Stomach (tissue), 9 donors: ENCODE results near the gene ENAH. TPM values are rescaled to one million over a fixed set of nuclear protein-coding genes. Genes with fewer than 3 reads are reported as not detected.

Source experiments
- DNase-seq, 2 donors: peaks; one replicate each; pipeline versions ENCODE4 v3.0.0 to v3.0.0-alpha.2; 2013 to 2019
- H3K27ac ChIP-seq, 5 donors: fragments of 200-600 bp in 4 of 5; sonication (generic) in 4 of 5; one replicate each; pipeline ENCODE4 v1.5.1; 2013 to 2019; ENCODE audit warnings: mild to moderate bottlenecking in 1 of 5, moderate library complexity in 1 of 5
- H3K27me3 ChIP-seq, 3 donors: fragments of 200-600 bp; sonication (generic); one replicate each; pipeline ENCODE4 v1.5.1; 2017 to 2019; ENCODE audit warnings: mixed run types in 1 of 3
- H3K36me3 ChIP-seq, 4 donors: fragments of 200-600 bp; sonication (generic); 1 replicate in 3 of 4; 2 replicates in 1 of 4; pipeline ENCODE4 v1.5.1; 2016 to 2019
- H3K4me1 ChIP-seq, 4 donors: fragments of 200-600 bp; sonication (generic); one replicate each; pipeline ENCODE4 v1.5.1; 2016 to 2019
- H3K4me3 ChIP-seq, 4 donors: fragments of 200-600 bp; sonication (generic) in 3 of 4; one replicate each; pipeline ENCODE4 v1.5.1; 2016 to 2019; ENCODE audit warnings: mild to moderate bottlenecking in 1 of 4
- H3K9me3 ChIP-seq, 4 donors: fragments of 200-600 bp; sonication (generic); one replicate each; pipeline ENCODE4 v1.5.1; 2016 to 2019
- EP300 ChIP-seq: sonication (generic); formaldehyde crosslinking; IDR thresholded peaks from one replicate; pipeline ENCODE4 v1.6.1; 2017; ENCODE audit warnings: antibody characterized with exemption
- POLR2A ChIP-seq, 4 donors: fragments of 450-650 bp; IDR thresholded peaks; one replicate each; pipeline ENCODE4 v1.6.1; 2016; ENCODE audit warnings: antibody characterized with exemption in 4 of 4, control low read depth in 2 of 4, mild to moderate bottlenecking in 1 of 4, moderate library complexity in 1 of 4
- POLR2AphosphoS5 ChIP-seq, 3 donors: sonication (generic); formaldehyde crosslinking; IDR thresholded peaks; one replicate each; pipeline ENCODE4 v1.6.1; 2016; ENCODE audit warnings: antibody characterized with exemption in 3 of 3
- WGBS, 5 donors: extraction: QIAGEN DNeasy Blood & Tissue Kit in 3 of 5; methylation state at CpG; one replicate each; pipeline versions ENCODE4 v1.1.5 to v1.1.7; 2013 to 2018; 5-methylcytosine and 5-hydroxymethylcytosine counted together
- intact Hi-C: fragments of 100-400 bp; cut with DNase I; formaldehyde crosslinking; loops from one replicate; pipeline ENCODE4 v1.15.1; 2023; ENCODE audit warnings: low total_unique reads
- polyA plus RNA-seq, 3 donors: library from polyadenylated mRNA; stranded (reverse); fragments of 200-250 nt; gene quantifications; one replicate each; pipeline ENCODE4 v1.2.3, GENCODE V29; 2013
- total RNA-seq, 5 donors: library from RNA; depleted of rRNA; stranded (reverse); fragments of >200 nt; gene quantifications; one replicate each; pipeline versions ENCODE4 v1.1.0 to v1.2.3, GENCODE V29; 2014 to 2016
- TF ChIP-seq, protein P1 (sequence below), 7 experiments: fragments of 450-650 bp in 4 of 7; fragments of 200-600 bp in 3 of 7; sonication (generic) in 3 of 7; IDR thresholded peaks; one replicate each; pipeline ENCODE4 v1.5.1; 2016 to 2019; ENCODE audit warnings: antibody characterized with exemption in 7 of 7, control low read depth in 2 of 7, mild to moderate bottlenecking in 1 of 7
- donor health status: healthy with polysubstance abuse.
- donor health status: Bipolar disorder and iron deficiency.
- donor health status: healthy.

The ENAH gene
- total and polyA plus RNA-seq, 8 donors: 8.5 to 186 (median 110) TPM

DNA sequence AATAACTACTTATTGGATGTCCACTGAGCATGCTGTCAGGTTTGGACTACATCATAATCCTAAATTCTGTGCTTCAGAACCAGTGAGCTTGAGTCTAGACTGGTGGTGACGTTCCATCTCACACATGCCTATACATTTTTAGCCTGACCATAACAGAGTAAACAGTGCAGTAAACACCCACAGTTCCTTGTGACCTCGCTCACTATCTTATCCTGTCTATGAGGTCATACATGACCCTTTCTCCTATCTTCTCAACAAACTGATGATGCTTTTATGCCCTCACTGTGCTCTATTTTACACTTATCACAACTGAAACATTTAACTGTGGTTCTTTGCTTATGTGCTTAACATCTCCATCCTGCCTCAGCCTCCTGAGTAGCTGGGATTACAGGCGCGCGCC lies 91.2 kb downstream of the ENAH start:
- no peak for DNase-seq
- H3K4me3 ChIP-seq: no peak overlapping the region
- intact Hi-C loops: no loop called here
- TF ChIP-seq EP300 (no peak), POLR2A (IDR thresholded peaks at IDR 0.05) (no peak), POLR2AphosphoS5 (IDR thresholded peaks at IDR 0.05) (no peak)
- TF ChIP-seq, protein P1, sequence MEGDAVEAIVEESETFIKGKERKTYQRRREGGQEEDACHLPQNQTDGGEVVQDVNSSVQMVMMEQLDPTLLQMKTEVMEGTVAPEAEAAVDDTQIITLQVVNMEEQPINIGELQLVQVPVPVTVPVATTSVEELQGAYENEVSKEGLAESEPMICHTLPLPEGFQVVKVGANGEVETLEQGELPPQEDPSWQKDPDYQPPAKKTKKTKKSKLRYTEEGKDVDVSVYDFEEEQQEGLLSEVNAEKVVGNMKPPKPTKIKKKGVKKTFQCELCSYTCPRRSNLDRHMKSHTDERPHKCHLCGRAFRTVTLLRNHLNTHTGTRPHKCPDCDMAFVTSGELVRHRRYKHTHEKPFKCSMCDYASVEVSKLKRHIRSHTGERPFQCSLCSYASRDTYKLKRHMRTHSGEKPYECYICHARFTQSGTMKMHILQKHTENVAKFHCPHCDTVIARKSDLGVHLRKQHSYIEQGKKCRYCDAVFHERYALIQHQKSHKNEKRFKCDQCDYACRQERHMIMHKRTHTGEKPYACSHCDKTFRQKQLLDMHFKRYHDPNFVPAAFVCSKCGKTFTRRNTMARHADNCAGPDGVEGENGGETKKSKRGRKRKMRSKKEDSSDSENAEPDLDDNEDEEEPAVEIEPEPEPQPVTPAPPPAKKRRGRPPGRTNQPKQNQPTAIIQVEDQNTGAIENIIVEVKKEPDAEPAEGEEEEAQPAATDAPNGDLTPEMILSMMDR (IDR thresholded peaks at IDR 0.05): no peak
- H3K4me1 ChIP-seq: peaks cover 0 to 29% (median 9%) of the 10 kb centered on the region in 4 donors
- H3K27me3 ChIP-seq: no peaks in the 10 kb centered on the region
- peaks cover 0 to 17% (median 6%) of the 10 kb centered on the region in 4 donors for H3K36me3 ChIP-seq
- H3K9me3 ChIP-seq: peaks cover 0 to 4% (median 2%) of the 10 kb centered on the region in 4 donors
- WGBS, 5 donors: 92 to 98% (median 95%) methylated on average over 5 of the region's 5 CpGs
- no peak overlapping the region for H3K27ac ChIP-seq

DNA sequence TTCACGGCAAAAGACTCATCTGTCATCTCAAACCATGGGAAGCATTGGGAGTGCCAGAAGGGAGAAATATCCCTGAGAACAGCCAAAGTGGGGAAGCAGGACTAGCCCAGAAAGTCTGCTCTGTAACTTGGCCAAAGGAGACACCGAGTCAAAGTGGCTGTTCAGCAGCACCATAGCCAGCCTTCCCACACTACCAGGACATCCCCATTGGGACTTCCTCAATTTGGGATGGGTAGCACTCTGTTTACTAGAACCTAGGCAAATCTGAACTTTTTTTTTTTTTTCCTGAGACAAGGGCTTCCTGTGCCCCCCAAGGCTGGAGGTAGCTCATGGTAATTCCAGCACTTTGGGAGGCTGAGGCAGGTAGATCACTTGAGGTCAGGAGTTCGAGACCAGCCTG lies 93.0 kb downstream of the ENAH start:
- no peak for DNase-seq
- Histone ChIP-seq H3K4me3 (no peak overlapping the region), H3K27me3 (no peaks in the 10 kb centered on the region), H3K4me1 (peaks cover 0 to 17% (median 8%) of the 10 kb centered on the region in 4 donors), H3K9me3 (peaks cover 0 to 5% (median 2%) of the 10 kb centered on the region in 4 donors), H3K36me3 (peaks cover 0 to 12% (median 4%) of the 10 kb centered on the region in 4 donors), H3K27ac (no peak overlapping the region)
- WGBS, 5 donors: 76 to 97% (median 93%) methylated on average over 3 of the region's 3 CpGs
- intact Hi-C loops: loop anchor here (10.0 kb wide), 1 partner anchor 205 kb away; no protein-coding TSS in a partner anchor
- TF ChIP-seq, protein P1 (IDR thresholded peaks at IDR 0.05): no peak
- no peak for TF ChIP-seq POLR2AphosphoS5 (IDR thresholded peaks at IDR 0.05)
- no peak for TF ChIP-seq EP300
- no peak for TF ChIP-seq POLR2A (IDR thresholded peaks at IDR 0.05)

DNA sequence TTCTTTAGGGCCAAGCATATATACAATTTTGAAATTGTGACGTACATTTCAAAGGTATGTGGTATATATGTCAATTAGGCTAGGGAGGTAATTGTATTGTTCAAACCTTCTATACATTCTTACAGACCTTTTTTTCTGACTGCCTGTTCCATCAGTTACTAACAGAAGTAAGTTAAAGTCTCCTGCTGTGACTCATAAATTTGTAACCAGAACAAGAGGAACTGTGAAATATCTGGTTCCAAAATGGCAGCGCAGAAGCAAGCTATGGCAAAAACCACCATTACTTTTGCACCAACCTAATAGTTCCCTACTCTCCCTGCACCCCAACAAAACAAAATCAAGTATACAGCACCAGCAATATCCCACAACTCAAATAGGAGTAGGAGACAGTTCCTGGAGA lies 93.6 kb downstream of the ENAH start:
- Histone ChIP-seq H3K27me3 (no peaks in the 10 kb centered on the region), H3K27ac (no peak overlapping the region), H3K4me1 (peaks cover 0 to 22% (median 8%) of the 10 kb centered on the region in 4 donors), H3K9me3 (peaks cover 0 to 5% (median 2%) of the 10 kb centered on the region in 4 donors), H3K4me3 (no peak overlapping the region), H3K36me3 (peaks cover 0 to 12% (median 4%) of the 10 kb centered on the region in 4 donors)
- intact Hi-C loops: loop anchor here (10.0 kb wide), 1 partner anchor 205 kb away; no protein-coding TSS in a partner anchor
- DNase-seq: no peak
- no peak for TF ChIP-seq POLR2AphosphoS5 (IDR thresholded peaks at IDR 0.05)
- TF ChIP-seq POLR2A (IDR thresholded peaks at IDR 0.05): no peak
- TF ChIP-seq EP300: no peak
- TF ChIP-seq, protein P1 (IDR thresholded peaks at IDR 0.05): no peak
- 89 to 98% (median 92%) methylated on average over 2 of the region's 2 CpGs for WGBS, 5 donors

DNA sequence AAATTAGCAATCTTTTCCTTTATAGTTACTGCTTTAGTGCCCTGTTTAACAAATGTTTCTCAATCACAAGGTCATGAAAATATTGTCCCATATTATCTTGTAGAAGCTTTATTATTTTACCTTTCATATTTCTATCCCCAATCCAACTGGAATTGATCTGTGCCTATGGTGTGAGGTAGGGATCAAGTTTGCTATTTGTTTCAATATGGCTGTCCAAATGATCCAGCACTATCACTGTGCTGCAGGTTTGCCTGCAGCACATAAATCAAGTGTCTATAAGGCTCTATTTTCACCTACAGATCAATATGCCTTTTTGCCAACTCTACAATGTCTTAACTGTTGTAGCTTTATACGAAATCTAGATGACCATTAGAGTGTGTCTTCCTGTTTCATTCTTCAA lies 96.2 kb downstream of the ENAH start:
- no peak overlapping the region for H3K4me3 ChIP-seq
- H3K36me3 ChIP-seq: peaks cover 0 to 12% (median 2%) of the 10 kb centered on the region in 4 donors
- H3K27me3 ChIP-seq: no peaks in the 10 kb centered on the region
- no peak overlapping the region for H3K27ac ChIP-seq
- intact Hi-C loops: loop anchor here (10.0 kb wide), 1 partner anchor 208 kb away; no protein-coding TSS in a partner anchor
- peaks cover 0 to 16% (median 0%) of the 10 kb centered on the region in 4 donors for H3K4me1 ChIP-seq
- DNase-seq: no peak
- peaks cover 0 to 5% (median 2%) of the 10 kb centered on the region in 4 donors for H3K9me3 ChIP-seq
- TF ChIP-seq POLR2AphosphoS5 (IDR thresholded peaks at IDR 0.05): no peak
- no peak for TF ChIP-seq POLR2A (IDR thresholded peaks at IDR 0.05)
- TF ChIP-seq EP300: no peak
- TF ChIP-seq, protein P1 (IDR thresholded peaks at IDR 0.05): no peak
- 87 to 97% (median 93%) methylated on average over 1 of the region's 1 CpG for WGBS, 5 donors
